GM23248 (cell line): ENCODE results near the gene EFR3B. TPM values are rescaled to one million over a fixed set of nuclear protein-coding genes. Genes with fewer than 3 reads are reported as not detected.
"Not testable (repeated sequence)": the region's sequence is repeated elsewhere in the genome, so short reads cannot be mapped to it uniquely, and the experiment has no call there.

Experiments
- DNase-seq: peaks from one replicate; pipeline ENCODE4 v3.0.0-alpha.2; 2015
- H2AFZ ChIP-seq: fragments of 200-600 bp; sonication (generic); 2 replicates; pipeline ENCODE4 v1.6.1; 2016; ENCODE audit warnings: antibody characterized with exemption
- H3F3A ChIP-seq: fragments of 200-600 bp; sonication (generic); 2 replicates; pipeline ENCODE4 v1.6.1; 2016; ENCODE audit warnings: mild to moderate bottlenecking, antibody characterized with exemption, mixed run types; ENCODE audit not compliant: insufficient read depth
- H3K27ac ChIP-seq: fragments of 200-600 bp; sonication (generic); 2 replicates; pipeline ENCODE4 v1.5.1; 2016; ENCODE audit warnings: mild to moderate bottlenecking
- H3K27me3 ChIP-seq: fragments of 200-600 bp; sonication (generic); replicated peaks from 2 replicates; pipeline ENCODE4 v1.6.1; 2016; ENCODE audit warnings: mild to moderate bottlenecking; ENCODE audit not compliant: insufficient read depth
- H3K36me3 ChIP-seq: fragments of 200-600 bp; sonication (generic); 2 replicates; pipeline ENCODE4 v1.6.1; 2016; ENCODE audit warnings: low read depth, mild to moderate bottlenecking
- H3K4me1 ChIP-seq: fragments of 200-600 bp; sonication (generic); 2 replicates; pipeline ENCODE4 v1.6.1; 2016; ENCODE audit warnings: mild to moderate bottlenecking; ENCODE audit not compliant: insufficient read depth
- H3K4me2 ChIP-seq: fragments of 200-600 bp; sonication (generic); one replicate; pipeline ENCODE4 v1.6.1; 2016; ENCODE audit warnings: mild to moderate bottlenecking; ENCODE audit not compliant: unreplicated experiment
- H3K4me3 ChIP-seq: fragments of 200-600 bp; sonication (generic); 2 replicates; pipeline ENCODE4 v1.5.1; 2016; ENCODE audit warnings: mild to moderate bottlenecking
- H3K79me2 ChIP-seq: fragments of 200-600 bp; sonication (generic); 2 replicates; pipeline ENCODE4 v1.6.1; 2016; ENCODE audit warnings: mild to moderate bottlenecking; ENCODE audit not compliant: insufficient read depth
- H3K9ac ChIP-seq: fragments of 200-600 bp; sonication (generic); 2 replicates; pipeline ENCODE4 v1.6.1; 2016; ENCODE audit warnings: mild to moderate bottlenecking
- H3K9me2 ChIP-seq: fragments of 200-600 bp; sonication (generic); 2 replicates; pipeline ENCODE4 v1.6.1; 2016; ENCODE audit warnings: mixed run types, mild to moderate bottlenecking, moderate library complexity; ENCODE audit not compliant: insufficient read depth
- H3K9me3 ChIP-seq: fragments of 200-600 bp; sonication (generic); one replicate; pipeline ENCODE4 v1.6.1; 2017; ENCODE audit warnings: low read depth
- H4K20me1 ChIP-seq: fragments of 200-600 bp; sonication (generic); 2 replicates; pipeline ENCODE4 v1.6.0; 2016; ENCODE audit not compliant: insufficient read depth
- EZH2 ChIP-seq: fragments of 200-600 bp; sonication (generic); IDR thresholded peaks from 2 replicates; pipeline ENCODE4 v1.6.1; 2018; ENCODE audit warnings: antibody characterized with exemption, mild to moderate bottlenecking; ENCODE audit not compliant: insufficient read depth, poor library complexity, severe bottlenecking
- EZH2phosphoT487 ChIP-seq: fragments of 200-600 bp; sonication (generic); IDR thresholded peaks from 2 replicates; pipeline ENCODE4 v1.6.1; 2018; ENCODE audit warnings: antibody characterized with exemption, moderate library complexity, mild to moderate bottlenecking, low read depth; ENCODE audit not compliant: insufficient read depth
- WGBS, 2 experiments: methylation state at CpG; one replicate each; pipeline ENCODE4 v1.1.6; 2015 to 2017; ENCODE audit warnings: low lambda C conversion rate in 2 of 2, low coverage in 1 of 2; ENCODE audit errors: missing lambda C conversion rate in 2 of 2; 5-methylcytosine and 5-hydroxymethylcytosine counted together
- in situ Hi-C: fragments of 300-500 bp; cut with MboI; formaldehyde crosslinking; loops from 2 replicates; pipeline ENCODE4 v1.15.0; 2020
- polyA plus RNA-seq: library from polyadenylated mRNA; unstranded; fragments of >200 nt; fragmentation: Nextera tagmentation; extraction: Ambion mirVana; gene quantifications from 2 replicates; pipeline ENCODE4 v1.2.1, GENCODE V29; 2016
- total RNA-seq: library from RNA; depleted of rRNA; stranded (reverse); fragments of >200 nt; shearing (Covaris generic); gene quantifications from 2 replicates; pipeline ENCODE4 v1.2.3, GENCODE V29; 2014

EFR3B gene
- total and polyA plus RNA-seq, 2 experiments from 2014 or later, result 0.51 to 0.97 TPM

DNA sequence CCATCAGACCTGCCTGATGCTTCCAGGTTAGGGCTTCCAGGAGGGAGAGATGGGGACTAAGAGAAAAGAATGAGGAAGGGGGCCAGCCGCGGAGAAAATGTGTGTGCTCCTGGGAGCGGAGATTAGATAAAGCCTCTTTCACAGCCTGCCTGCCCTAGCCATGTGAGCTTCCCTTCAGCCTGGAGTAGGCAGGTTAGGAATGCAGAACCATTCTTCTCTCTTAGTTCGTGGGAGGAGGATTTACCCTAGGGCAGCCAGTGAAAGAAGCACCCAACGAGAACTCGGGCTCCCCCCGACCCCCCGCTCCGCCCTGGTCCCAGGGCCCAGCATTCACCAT lies 90.4 kb downstream of the EFR3B start:
- no peaks in the 10 kb centered on the region for H4K20me1 ChIP-seq
- WGBS, 2 experiments, result 85 to 90% methylated on average over 5 to 9 of the region's 9 CpGs
- H3K27me3 ChIP-seq, result no peaks in the 10 kb centered on the region
- H3K27ac ChIP-seq, result no peak overlapping the region
- H3K4me2 ChIP-seq, result no peak overlapping the region
- H3K79me2 ChIP-seq, result no peaks in the 10 kb centered on the region
- H3F3A ChIP-seq, result no peaks in the 10 kb centered on the region
- no peak overlapping the region for H3K9ac ChIP-seq
- H3K4me1 ChIP-seq, result peaks cover 7% of the 10 kb centered on the region
- in situ Hi-C loops, result loop anchor here (5.0 to 25.0 kb wide), 2 partner anchors 55 to 295 kb away; no protein-coding TSS in a partner anchor
- H3K36me3 ChIP-seq, result no peaks in the 10 kb centered on the region
- no peak overlapping the region for H3K4me3 ChIP-seq
- DNase-seq, result no peak
- TF ChIP-seq EZH2, result no peak
- TF ChIP-seq EZH2phosphoT487, result no peak
- H3K9me3 ChIP-seq, result no peaks in the 10 kb centered on the region
- H3K9me2 ChIP-seq, result no peaks in the 10 kb centered on the region
- H2AFZ ChIP-seq, result no peak overlapping the region

DNA sequence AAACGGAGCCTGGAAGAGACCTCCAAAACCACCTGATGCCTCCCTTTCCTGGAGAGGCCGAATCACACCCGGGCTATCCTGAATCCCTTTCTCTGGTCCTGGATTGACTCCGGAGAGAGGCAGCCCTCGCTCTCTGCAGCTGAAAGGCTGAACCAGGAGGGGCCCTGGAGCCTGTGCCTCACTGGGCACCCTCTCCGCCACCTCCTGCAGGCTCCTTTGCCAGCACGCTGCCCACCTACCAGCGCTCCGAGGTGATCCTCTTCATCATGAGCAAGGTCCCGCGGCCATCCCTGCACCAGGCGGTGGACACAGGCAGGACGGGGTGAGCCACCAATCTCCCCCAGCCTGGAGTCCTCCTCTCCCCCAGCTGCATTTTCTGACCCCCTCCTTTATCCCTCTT lies 90.8 kb downstream of the EFR3B start:
- Histone ChIP-seq H3K9me3 (no peaks in the 10 kb centered on the region), H3K4me3 (no peak overlapping the region), H3K27ac (no peak overlapping the region), H2AFZ (no peak overlapping the region), H4K20me1 (no peaks in the 10 kb centered on the region), H3K4me1 (peaks cover 3% of the 10 kb centered on the region; the same call in 1 of the 2 replicates), H3K36me3 (no peaks in the 10 kb centered on the region), H3K27me3 (no peaks in the 10 kb centered on the region), H3K4me2 (no peak overlapping the region), H3K9ac (no peak overlapping the region), H3F3A (no peaks in the 10 kb centered on the region), H3K79me2 (no peaks in the 10 kb centered on the region), H3K9me2 (no peaks in the 10 kb centered on the region)
- in situ Hi-C loops, result loop anchor here (5.0 to 25.0 kb wide), 2 partner anchors 55 to 295 kb away; no protein-coding TSS in a partner anchor
- 83 to 92% methylated on average over 12 to 13 of the region's 13 CpGs for WGBS, 2 experiments
- DNase-seq, result no peak
- TF ChIP-seq EZH2phosphoT487 (no peak), EZH2 (no peak)

DNA sequence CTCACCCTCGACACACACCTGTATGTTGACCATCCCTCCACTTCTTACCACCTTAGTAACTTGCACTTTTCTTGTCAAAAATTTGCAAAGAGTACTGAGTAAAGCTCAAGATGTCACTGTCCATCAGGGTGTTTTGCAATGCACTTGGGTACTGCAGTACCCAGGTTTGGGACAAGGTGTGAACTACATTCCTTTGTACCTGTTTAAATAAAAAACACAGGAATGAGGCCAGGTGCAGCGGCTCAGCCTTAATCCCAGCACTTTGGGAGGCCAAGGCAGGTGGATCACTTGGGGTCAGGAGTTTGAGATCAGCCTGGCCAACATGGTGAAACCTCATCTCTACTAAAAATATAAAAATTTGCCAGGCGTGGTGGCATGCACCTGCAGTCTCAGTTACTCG lies 98.7 kb downstream of the EFR3B start:
- not testable (repeated sequence) for H3K9me2 ChIP-seq, H3K9ac ChIP-seq, H4K20me1 ChIP-seq, H3K36me3 ChIP-seq, DNase-seq, H2AFZ ChIP-seq, H3K4me2 ChIP-seq, H3K9me3 ChIP-seq, H3K27me3 ChIP-seq, H3K4me1 ChIP-seq, H3K27ac ChIP-seq, H3F3A ChIP-seq, H3K4me3 ChIP-seq, H3K79me2 ChIP-seq
- in situ Hi-C loops, result loop anchor here (25.0 kb wide), 1 partner anchor 303 kb away; no protein-coding TSS in a partner anchor
- WGBS, 2 experiments, result 78 to 81% methylated on average over 3 to 4 of the region's 4 CpGs

- H3K79me2 ChIP-seq, result no peaks in the 10 kb centered on the region
- H3K9me3 ChIP-seq, result no peaks in the 10 kb centered on the region
- H3K9ac ChIP-seq, result no peak overlapping the region
- WGBS, 2 experiments, result 64 to 69% methylated on average over 8 of the region's 8 CpGs
- TF ChIP-seq EZH2, result no peak
- no peak for TF ChIP-seq EZH2phosphoT487
- H3F3A ChIP-seq, result no peaks in the 10 kb centered on the region
- H3K27ac ChIP-seq, result no peak overlapping the region
- H4K20me1 ChIP-seq, result no peaks in the 10 kb centered on the region
- H3K27me3 ChIP-seq, result no peaks in the 10 kb centered on the region
- in situ Hi-C loops, result loop anchor here (25.0 kb wide), 1 partner anchor 304 kb away; no protein-coding TSS in a partner anchor
- H3K36me3 ChIP-seq, result no peaks in the 10 kb centered on the region
- H3K4me2 ChIP-seq, result no peak overlapping the region
- H3K4me3 ChIP-seq, result no peak overlapping the region
- H3K4me1 ChIP-seq, result no peaks in the 10 kb centered on the region
- no peak for DNase-seq
- no peaks in the 10 kb centered on the region for H3K9me2 ChIP-seq
- no peak overlapping the region for H2AFZ ChIP-seq
Observed at GRCh38 chr2:25141120-25141519, 99.2 kb downstream of the EFR3B start.

- H3K79me2 ChIP-seq, result no peaks in the 10 kb centered on the region
- no peak for TF ChIP-seq EZH2phosphoT487
- TF ChIP-seq EZH2, result no peak
- no peaks in the 10 kb centered on the region for H3F3A ChIP-seq
- no peak overlapping the region for H3K4me2 ChIP-seq
- H3K36me3 ChIP-seq, result no peaks in the 10 kb centered on the region
- 96 to 97% methylated on average over 6 of the region's 6 CpGs for WGBS, 2 experiments
- H3K9ac ChIP-seq, result no peak overlapping the region
- H3K27ac ChIP-seq, result no peak overlapping the region
- H3K9me3 ChIP-seq, result no peaks in the 10 kb centered on the region
- DNase-seq, result no peak
- no peaks in the 10 kb centered on the region for H3K4me1 ChIP-seq
- H3K4me3 ChIP-seq, result no peak overlapping the region
- H3K27me3 ChIP-seq, result no peaks in the 10 kb centered on the region
- no peaks in the 10 kb centered on the region for H4K20me1 ChIP-seq
- in situ Hi-C loops, result loop anchor here (25.0 kb wide), 1 partner anchor 309 kb away; no protein-coding TSS in a partner anchor
- no peaks in the 10 kb centered on the region for H3K9me2 ChIP-seq
- no peak overlapping the region for H2AFZ ChIP-seq
Observed at GRCh38 chr2:25145803-25146202, 103.9 kb downstream of the EFR3B start.
